22Rv1 (cell line): Measurements from ENCODE around the gene CDKAL1.

Source experiments
- H3K27ac ChIP-seq: fragments of 450-650 bp; 2 replicates; pipeline ENCODE4 v1.5.1; 2017
- ZFX ChIP-seq: fragments of 450-650 bp; IDR thresholded peaks from 2 replicates; pipeline ENCODE4 v1.6.1; 2017; ENCODE audit warnings: antibody characterized with exemption, borderline replicate concordance
- TF ChIP-seq, protein P1 (sequence below): fragments of 450-650 bp; IDR thresholded peaks from 2 replicates; pipeline ENCODE4 v1.5.1; 2017; ENCODE audit warnings: mild to moderate bottlenecking

CDKAL1 gene

GRCh38 chr6:20948556-20948955 lies 414.3 kb downstream of the CDKAL1 start:
- H3K27ac ChIP-seq, result no peak overlapping the region
- TF ChIP-seq, protein P1, sequence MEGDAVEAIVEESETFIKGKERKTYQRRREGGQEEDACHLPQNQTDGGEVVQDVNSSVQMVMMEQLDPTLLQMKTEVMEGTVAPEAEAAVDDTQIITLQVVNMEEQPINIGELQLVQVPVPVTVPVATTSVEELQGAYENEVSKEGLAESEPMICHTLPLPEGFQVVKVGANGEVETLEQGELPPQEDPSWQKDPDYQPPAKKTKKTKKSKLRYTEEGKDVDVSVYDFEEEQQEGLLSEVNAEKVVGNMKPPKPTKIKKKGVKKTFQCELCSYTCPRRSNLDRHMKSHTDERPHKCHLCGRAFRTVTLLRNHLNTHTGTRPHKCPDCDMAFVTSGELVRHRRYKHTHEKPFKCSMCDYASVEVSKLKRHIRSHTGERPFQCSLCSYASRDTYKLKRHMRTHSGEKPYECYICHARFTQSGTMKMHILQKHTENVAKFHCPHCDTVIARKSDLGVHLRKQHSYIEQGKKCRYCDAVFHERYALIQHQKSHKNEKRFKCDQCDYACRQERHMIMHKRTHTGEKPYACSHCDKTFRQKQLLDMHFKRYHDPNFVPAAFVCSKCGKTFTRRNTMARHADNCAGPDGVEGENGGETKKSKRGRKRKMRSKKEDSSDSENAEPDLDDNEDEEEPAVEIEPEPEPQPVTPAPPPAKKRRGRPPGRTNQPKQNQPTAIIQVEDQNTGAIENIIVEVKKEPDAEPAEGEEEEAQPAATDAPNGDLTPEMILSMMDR, result no peak
- no peak for TF ChIP-seq ZFX

DNA sequence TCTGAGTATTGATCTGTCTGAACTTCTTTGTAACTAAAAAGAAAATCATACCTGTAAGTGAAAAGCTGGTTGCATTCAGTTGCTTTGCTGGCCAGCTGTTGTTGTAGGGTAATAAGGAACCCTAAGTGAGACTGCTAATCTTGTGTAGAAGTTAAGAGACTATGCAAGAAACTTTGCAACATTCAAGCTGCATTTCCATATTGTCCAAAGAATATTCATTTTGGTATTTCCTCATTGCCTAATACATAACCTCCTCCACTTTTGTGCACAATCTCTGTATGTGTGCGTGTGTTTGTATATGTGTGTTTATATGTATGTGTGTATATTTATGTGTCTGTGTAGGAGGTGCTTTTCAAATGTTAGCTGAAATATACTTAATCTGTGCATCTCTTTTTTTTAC lies 414.9 kb downstream of the CDKAL1 start:
- TF ChIP-seq, protein P1, result no peak
- TF ChIP-seq ZFX, result no peak
- no peak overlapping the region for H3K27ac ChIP-seq

- H3K27ac ChIP-seq, result no peak overlapping the region
- no peak for TF ChIP-seq ZFX
- TF ChIP-seq, protein P1, result no peak
Measured at GRCh38 chr6:20952699-20953474, 418.6 kb downstream of the CDKAL1 start.

GRCh38 chr6:20954315-20954714 lies 420.1 kb downstream of the CDKAL1 start:
- TF ChIP-seq, protein P1, result no peak
- no peak for TF ChIP-seq ZFX
- H3K27ac ChIP-seq, result no peak overlapping the region

GRCh38 chr6:20955131-20955530 lies 420.9 kb downstream of the CDKAL1 start:
- H3K27ac ChIP-seq, result no peak overlapping the region
- TF ChIP-seq ZFX, result no peak
- TF ChIP-seq, protein P1, result no peak

DNA sequence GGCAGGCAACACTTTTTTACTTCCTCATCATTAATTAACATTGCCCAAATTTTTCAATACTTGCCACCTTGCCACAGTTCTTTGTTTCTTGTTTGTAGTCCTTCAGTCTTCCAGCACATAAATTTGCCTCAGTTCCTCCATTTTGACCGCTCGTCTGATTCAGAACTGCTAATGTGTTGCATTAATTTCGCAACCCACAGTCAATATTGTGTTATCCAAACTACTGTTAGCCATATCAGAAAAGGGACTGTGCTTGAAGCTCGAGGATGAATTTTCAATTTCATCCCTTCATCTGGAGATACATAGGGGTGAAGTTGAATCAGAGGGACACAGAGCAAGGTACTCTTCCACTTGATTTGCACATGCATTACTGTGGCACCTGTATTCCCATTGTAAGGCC lies 421.5 kb downstream of the CDKAL1 start:
- TF ChIP-seq, protein P1, result no peak
- no peak for TF ChIP-seq ZFX
- H3K27ac ChIP-seq, result no peak overlapping the region

GRCh38 chr6:20960067-20960466 lies 425.8 kb downstream of the CDKAL1 start:
- no peak overlapping the region for H3K27ac ChIP-seq
- no peak for TF ChIP-seq ZFX
- TF ChIP-seq, protein P1, result no peak
